HG03520 (cell line): ENCODE data around the gene C1orf52.

Experiments
- ATAC-seq: cut with Tn5 transposase; IDR thresholded peaks from one replicate; pipeline ENCODE4 v1.9.1; 2021; ENCODE audit warnings: mild to moderate bottlenecking, moderate library complexity; ENCODE audit not compliant: unreplicated experiment

The C1orf52 gene

DNA sequence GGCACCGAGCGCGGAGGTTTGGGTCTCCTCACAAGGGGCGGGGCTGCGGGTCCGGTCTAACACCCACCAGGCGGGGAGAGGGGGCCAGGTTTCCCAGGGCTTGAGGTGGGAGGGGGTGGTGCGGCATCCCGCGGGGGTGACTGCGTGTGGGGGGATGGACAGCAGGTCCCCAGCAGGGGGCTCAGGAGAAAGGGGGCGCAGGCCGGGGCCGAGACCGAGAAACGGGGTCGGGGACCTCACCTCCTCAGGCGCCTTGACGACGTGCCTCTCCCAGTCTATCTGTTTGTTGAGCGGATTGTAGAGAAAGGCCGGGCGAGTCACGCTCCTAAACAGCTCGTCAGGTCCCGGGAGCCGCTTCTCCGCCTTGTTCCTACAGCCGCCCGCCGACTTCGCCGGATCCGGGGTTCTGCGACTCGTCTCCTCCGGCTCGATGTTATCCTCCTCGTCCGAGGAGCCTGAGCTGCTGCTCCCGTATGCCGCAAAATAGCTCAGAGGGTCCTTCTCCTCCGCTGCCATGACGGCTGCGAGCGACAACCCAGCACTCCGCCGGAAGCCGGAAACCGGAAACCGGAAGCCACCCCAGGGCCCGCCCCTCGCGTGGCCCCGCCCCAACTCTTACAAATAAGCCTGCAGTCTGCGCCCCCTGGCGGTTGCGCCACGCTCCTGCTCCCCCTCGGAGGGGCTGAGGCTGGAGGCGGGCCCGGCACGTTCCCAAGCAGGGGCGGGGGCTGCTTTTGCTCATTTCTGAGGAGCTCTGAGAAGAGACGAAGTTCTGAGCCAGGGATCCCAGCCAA lies at the start of gene C1orf52:
Gene C1orf52, minus strand, starts transcription at position 545 of the 794 bp plus-strand sequence. Its CDS starts 29 bp downstream, at position 516.
- peak; percentile 96 for ATAC-seq

DNA sequence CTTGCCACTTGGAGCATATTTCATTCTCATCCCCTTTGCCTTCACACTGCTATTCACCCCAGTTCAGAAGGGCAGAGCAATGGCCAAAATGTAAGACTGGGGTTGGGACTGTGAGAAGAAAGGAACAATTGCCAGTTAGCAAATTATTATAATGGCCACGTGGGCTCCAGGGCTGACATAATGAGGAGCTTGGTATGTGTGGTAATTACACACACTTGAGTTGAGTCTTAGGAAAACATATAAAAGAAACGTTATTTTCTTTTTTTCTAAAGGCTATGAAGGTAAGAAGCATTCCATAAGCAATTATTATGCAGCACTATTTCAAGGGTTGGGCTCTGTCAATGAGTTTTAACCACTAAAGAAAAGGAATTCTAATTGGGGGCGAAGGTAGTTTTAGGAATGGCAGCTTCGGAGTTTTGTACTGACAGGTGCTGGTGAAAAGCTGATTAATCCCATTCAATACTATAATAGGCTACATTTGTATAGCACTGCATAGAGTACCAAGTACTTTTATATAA lies 49.4 kb upstream of the C1orf52 start:
- no peak for ATAC-seq

DNA sequence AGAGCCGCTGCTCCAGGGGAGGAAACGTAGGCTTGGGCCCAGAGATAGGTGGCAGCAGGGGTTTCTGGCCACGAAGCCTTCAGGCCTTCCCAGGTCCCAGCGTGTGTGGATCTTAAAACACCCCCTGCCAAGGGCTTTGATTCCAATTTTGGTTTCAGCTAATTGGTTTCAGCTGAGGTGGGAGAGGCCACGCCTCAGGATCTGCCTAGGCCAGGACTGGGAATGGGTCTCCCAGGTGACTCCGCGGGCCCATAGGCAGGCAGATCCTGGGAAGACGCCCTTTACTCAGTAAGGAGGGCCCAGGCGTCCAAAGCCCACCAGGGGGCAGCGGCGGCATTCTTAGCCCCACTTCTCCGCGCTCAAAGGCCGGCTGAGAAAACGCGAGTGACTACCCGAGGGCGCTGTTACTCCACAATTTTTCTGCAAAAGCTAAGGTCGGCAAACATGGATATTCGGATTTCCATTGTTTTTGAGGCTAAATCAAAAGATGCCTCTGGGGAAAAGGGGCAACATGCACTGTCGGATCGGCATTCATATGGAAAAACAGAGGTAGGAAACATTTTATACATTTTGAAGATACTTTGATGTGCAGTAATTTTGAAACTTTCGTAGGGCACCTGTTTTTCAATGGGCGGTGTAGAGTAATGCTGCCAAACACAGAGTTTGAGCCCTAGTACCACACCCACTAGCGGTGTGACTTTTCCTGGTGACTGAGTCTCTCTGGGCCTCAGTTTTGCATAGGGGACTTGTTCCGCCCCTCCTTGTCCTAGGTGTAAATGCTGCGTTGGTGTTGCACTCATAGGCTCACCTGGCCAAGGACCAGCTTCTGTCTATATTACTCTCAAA lies 48.7 kb upstream of the C1orf52 start:
- ATAC-seq, result peak; percentile 80

DNA sequence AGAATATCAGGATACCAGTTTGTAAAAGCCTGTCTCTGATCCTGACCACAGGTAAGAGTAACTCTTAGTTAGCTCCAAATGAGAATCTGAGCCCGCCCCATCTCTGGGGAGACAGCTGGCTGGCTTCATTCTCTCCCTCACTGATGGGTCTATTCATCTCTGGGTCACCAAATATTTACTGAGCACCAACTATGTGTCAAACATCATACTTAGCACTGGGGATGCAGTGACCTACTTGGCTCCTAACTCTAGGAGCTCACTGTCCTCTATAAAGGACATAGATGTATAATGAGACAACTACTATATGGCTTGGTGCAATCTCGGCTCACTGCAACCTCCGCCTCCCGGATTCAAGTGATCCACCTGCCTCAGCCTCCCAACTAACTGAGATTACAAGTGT lies 46.8 kb upstream of the C1orf52 start:
- ATAC-seq, result no peak

DNA sequence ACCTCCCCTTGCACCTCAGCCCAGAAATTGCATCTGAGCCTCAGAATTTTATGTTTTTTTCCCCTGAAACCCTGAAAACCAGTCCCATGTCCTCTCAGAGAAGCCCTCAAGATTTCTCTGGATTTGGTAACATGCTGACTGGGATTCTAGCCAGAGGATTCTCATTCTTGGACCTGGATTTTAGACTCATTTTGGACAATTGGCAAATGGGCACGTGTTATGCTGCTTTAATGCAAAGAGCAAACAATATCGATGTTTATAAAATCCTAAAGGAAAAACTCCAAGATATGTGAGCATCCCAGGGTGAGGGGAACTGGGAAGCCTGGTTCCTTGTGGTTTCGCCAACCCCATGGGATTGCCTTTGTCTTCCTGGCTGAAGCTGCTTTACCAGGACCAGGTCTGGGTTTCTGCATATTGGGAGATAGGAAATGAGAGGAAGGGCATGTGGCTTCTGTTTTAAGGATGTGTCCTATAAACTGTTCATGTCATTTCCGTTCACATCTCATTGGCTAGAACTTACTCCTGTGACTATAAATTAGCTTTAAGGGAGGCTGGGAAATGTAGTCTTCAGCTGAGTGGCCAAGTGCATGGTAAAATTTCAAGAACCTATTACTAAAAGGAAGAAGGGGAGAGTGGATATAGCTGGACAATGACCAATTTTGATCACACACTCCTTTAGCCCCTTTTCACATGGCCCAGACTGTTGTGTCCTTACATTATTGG lies 44.1 kb upstream of the C1orf52 start:
- no peak for ATAC-seq

DNA sequence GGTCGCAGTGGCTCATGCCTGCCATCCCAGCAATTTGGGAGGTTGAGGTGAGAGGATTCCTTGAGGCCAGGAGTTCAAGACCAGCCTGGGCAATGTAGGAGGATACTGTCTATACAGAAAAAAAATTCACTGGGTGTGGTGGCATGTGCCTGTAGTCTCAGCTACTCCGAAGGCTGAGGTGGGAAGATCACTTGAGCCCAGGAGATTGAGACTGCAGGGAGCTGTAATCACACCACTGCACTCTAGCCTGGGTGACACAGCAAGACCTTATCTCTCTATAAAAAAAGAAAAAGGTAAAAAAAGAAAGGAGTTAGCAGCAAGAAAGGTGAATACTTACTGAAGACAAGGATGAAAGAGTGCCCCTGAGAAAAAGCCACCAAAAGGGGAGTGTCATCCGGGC lies 40.7 kb upstream of the C1orf52 start:
- no peak for ATAC-seq

DNA sequence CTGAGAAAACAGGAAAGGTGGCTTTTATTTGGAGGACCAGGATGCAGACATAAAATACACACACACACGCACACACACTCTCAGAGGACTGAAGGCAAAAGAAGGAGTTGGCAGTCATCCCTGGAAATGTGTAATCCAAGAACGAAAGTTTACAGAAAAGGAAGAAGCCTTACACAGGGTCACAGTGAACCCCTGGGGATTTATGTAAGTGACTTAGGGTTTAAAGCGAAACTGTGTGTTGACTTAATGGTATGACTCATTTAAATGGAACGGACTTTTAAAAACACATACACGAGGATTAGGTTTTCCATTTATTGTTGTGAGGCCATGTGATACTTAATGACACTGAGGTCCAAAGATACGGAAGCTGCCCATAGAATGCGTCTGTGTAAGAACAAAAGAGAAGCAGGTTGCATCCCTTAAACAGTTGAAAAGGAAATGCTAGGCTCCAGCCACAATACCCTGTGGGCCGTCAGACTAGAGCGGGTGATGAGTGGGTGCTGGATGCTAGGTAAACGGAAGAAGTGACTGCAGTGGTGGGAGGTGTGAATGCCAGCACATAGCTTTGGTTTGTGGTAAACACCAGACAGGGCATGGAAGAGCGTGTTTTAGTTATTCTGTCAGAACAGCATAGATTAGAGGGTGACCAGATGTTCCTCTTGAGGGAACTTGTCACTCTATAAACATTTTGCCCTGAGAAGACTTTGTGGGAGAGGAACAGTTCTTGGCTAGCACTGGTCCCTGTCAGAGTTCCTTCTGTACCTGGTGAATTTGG lies 38.6 kb upstream of the C1orf52 start:
- peak; percentile 85 for ATAC-seq

DNA sequence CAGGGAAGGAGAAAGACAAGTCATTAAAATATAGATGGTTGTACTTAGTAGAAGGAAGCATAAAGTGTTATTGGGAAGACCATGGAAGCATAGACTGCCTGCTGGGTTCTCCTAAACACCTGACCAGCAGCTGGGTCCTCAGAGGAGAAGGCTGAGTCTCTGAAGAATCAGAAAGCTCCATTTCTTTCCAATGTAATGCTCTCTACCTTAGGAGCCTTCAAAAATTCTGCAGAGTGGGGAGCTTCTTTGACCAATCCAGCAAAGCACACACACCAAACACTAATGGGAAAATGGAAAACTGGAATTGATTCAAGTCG lies 38.0 kb upstream of the C1orf52 start:
- ATAC-seq, result no peak

DNA sequence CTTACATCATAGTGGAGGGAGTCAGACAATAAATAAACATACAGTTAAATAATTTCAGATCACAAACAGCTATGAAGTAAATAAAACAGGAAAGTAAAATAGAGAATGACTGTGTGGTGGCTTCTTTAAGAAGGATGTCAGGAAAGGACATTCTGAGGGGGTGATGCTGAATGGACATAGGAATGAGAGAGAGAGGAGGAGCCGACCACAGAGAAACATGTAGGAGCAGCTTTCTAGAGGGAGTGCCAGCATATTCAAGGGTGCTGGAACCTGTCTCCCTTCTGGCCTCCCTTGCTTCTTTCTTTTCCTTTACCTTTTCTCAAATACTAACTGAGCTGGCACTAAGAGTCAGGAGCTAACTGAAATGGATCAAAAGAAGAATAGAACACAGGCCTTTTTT lies 37.5 kb upstream of the C1orf52 start:
- ATAC-seq, result no peak

DNA sequence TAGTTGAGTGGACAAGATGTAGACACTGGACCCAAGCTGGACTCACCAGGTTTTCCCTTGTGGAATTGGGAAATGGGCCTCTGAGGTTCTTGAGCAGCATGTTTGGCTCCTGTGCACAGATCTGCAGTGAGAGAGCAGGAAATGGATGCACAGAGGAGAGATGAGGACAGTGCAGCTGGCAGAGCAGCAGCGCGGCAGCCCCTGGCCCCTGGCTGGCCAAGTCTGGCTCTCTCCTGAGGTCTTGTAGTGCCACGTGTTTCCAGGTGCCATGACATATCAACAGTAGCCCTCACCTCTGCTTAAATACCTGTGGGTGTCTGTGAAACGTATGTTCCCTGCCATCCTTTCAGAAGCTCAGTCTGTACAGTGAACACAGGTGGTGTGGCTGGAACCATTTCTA lies 36.2 kb upstream of the C1orf52 start:
- no peak for ATAC-seq

DNA sequence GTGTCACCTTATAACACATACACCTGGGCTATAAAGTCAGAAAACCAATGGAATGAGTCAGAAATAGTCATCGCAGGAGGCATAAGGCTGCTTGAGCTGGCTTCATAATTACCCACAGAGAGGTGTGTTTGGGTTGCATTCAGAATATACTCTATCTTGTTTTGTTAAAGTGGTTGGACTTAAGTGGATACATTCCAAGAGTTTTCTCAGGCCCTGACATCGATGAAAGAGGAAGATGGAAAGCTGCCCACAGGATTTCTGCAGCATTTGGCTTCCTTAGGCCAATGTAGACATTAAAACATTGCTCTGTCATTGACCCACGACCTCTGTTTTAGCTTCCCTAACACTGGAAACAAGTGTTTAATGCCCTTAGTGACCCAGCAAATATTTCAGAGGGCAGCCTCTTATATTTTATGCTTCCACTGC lies 35.6 kb upstream of the C1orf52 start:
- ATAC-seq, result no peak

DNA sequence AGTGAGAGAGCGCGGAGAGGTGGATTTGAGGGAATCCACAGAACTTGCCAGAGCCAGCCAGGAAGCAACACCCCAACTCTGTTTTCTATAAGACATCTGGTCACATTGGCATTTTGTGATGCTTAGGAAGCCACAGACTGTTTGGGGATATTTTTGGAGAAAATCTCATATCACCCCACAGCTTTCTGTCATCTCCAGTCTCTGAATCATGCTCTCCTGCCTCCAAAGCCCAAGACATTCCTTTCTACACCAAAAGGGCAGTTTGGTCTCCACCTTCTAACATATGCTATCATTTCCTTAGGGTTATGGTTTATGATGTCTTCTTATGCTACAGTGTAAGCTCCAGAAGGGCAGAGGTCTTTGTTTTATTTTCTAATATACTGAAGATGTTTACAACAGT lies 31.4 kb upstream of the C1orf52 start:
- ATAC-seq, result no peak

DNA sequence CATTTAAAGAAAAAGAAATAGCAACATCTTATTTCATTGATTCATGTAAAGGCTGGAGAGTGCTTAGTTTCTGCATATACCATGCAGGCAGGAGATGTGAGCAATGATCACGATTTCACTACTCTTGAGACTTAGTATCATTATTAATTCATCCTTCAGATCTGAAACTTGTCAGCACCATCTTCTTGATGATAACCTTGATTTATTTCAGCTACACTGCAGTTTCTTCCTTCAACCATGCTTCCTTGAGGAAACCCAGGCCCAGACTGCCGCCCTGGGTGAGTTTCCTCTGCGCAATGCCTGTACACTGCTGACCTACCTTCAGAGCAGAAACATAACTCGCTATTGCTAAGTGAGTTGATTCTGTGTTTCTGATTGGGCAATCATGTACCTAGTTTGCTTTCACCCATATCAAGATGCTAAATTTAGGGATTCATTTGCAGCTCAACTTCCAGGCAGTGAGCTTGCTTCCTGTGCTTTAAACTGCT lies 30.4 kb upstream of the C1orf52 start:
- ATAC-seq, result no peak

DNA sequence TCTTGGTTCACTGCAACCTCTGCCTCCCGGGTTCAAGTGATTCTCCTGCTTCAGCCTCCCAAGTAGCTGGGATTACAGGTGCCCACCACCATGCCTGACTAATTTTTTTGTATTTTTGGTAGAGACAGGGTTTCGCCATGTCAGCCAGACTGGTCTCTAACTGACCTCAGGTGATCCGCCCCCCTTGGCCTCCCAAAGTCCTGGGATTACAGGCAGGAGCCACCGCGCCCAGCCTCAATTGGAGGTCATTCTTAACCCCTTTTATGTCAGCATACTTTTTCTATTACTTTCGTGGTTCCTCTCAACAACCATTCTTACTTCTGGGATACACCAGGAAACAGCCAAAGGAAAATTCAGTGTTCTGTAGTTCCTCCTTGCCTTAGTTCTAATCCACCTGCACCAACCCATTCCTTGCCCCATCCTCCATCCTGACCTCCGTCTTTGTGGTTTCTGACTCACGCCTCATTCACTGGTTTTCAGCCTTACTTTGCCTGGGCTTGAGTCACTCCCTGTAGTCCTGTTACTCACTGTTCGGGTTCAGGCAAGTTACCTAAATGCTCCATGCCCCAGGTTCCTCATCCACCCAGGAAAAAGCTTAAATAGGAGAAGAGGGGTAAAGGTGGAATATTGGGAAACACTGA lies 29.9 kb upstream of the C1orf52 start:
- no peak for ATAC-seq

DNA sequence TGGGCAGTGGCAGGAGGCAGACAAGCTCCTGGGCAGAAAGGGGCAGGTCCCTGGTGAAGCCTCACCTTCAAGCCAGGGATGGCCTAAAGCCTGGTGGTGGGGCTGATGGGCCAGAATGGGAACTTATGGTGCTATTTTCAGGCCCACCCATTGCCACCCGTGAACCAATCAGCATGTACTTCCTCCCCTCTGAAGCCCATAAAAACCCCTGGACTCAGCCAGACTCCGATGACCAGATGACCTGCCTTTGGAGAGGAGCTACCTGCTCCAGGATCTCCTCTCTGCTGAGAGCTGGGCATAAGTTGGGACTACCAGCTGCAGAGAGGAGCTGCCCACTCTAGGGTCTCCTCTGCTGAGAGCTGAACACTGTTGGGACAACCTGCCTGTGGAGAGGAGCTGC lies 24.7 kb upstream of the C1orf52 start:
- ATAC-seq, result no peak

DNA sequence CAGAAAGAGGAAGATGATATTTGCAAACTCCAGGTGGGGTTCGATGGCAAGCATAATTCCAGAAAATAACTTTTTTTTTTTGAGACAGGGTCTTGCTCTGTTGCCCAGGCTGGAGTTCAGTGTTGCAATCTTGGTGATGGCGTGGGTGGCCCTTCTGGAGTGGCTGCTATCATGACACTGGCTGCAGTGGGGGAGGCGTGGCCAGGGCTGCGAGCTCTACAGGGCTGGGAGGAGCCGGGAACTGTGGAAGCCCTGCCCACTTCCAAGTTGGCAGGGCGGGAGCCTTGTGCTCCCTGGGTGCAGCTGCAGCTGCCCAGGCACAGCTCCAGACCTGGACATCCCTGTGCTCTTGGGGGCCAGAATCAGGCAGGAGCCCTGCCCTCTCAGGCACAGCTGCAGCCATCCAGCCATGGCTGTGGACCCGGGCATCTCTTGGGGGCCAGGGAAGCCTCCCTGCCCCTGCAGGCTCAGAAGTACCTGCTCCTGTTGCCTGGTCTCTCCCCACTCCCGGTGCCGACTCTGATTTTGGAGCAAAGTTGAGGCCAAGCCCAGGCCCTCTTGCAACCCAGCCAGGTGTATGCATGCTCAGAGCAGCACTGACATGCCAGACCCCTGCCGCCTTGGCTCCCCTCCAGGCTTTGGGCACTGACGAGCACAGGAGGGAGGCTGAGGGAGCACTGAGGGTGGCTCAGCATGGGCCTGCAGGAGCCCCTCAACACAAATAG lies 24.2 kb upstream of the C1orf52 start:
- ATAC-seq, result no peak

DNA sequence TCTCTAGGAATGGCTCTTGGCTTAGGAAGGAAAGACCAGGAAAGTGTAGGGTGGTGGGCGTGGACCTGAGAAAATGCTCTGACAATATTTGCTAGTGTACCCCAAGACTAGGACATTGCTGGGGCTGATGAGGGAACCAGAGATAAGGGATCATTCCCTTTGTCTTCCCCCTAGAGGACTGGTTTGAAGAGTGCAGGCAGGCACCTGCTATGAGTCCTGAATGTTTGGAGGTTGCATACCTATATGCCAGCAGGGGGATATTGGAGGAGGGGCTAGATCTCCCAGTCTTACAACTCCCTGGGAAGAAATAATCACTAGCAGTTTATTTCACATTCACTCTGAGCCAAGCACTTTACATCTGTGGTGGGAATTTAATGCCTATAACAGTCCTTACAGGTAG lies 23.0 kb upstream of the C1orf52 start:
- ATAC-seq, result no peak

DNA sequence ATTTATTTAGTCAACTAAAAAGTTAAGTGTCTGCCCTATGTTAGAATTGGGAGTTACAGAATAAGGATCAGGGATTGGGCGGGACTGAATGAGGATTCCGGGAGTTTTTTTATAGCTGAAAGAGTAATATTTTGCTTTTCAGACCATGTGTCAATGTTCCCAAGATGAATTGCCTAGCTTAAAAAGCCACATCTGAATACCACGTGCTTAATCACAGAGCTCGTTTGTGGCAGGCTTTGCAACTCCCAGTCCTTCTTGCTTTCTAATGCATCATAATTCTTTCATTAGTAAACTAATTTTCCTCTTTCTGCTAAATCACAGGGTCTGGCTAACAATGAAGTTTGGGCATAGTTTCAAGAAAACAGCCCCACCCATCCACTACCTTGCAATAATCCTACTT lies 21.2 kb upstream of the C1orf52 start:
- ATAC-seq, result no peak

DNA sequence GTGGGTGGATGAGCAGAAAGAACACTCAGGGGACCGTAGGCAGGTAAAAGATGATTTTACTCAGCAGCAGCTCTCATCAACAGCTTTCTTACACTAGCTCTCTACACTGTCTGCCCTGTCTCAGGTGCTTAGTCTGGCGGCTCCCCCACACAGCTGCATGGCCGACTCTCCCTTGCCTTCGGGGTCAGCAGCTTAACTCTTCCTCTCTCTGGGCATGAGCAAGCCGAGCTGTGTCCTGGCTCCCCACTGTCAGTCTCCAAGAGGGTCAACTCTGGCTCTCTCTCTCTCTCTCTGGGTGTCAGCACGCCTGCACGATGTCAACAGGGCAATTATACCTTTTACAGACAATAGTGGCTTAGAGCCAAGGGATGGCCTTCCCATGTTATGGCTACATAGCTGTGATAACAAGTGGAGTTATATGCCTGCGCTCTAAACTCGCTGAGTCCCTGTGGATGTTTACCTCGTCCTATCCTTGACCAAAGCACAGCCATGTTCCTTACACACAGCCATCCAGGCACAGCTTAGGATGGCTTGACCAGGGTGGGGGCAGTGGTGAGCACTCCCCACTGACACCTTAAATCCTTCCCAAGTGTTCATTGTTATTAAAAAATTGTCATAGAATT lies 20.1 kb upstream of the C1orf52 start:
- no peak for ATAC-seq
